SK-N-SH treated with all-trans-retinoic acid at 6 μM for 48 hours (cell line): ENCODE results near the gene ZMYM2.

ENCODE experiments used
- RARB ChIP-seq: fragments of 250-450 bp; sonication (Bioruptor Pico); IDR thresholded peaks from 2 replicates; pipeline ENCODE4 v1.8.0; 2021; ENCODE audit warnings: mild to moderate bottlenecking, moderate library complexity
- ZFP30 ChIP-seq: fragments of 450-650 bp; formaldehyde crosslinking; IDR thresholded peaks from 2 replicates; pipeline ENCODE4 v1.5.0; 2022; ENCODE audit warnings: mild to moderate bottlenecking, moderate library complexity

- TF ChIP-seq ZFP30 (CRISPR knock-in tag) (no peak), RARB (CRISPR knock-in tag) (no peak)
Observed at GRCh38 chr13:20129076-20129475, 170.5 kb downstream of the ZMYM2 start.
